GM21367 (cell line): ENCODE results near the gene SUGP1.

ENCODE experiments used
- ATAC-seq: cut with Tn5 transposase; IDR thresholded peaks from one replicate; pipeline ENCODE4 v1.9.1; 2021; ENCODE audit not compliant: unreplicated experiment

The SUGP1 gene

GRCh38 chr19:19236173-19236572, 84.1 kb downstream of the SUGP1 start:
- ATAC-seq, result no peak

- no peak for ATAC-seq
Measured at GRCh38 chr19:19234220-19234816, 86.0 kb downstream of the SUGP1 start.

GRCh38 chr19:19232261-19232721, 88.0 kb downstream of the SUGP1 start:
- no peak for ATAC-seq

- no peak for ATAC-seq
Measured at GRCh38 chr19:19230999-19231398, 89.3 kb downstream of the SUGP1 start.

- no peak for ATAC-seq
Measured at GRCh38 chr19:19229701-19230100, 90.6 kb downstream of the SUGP1 start.

GRCh38 chr19:19227217-19227616, 93.1 kb downstream of the SUGP1 start:
- ATAC-seq, result no peak

- no peak for ATAC-seq
Measured at GRCh38 chr19:19226663-19227062, 93.6 kb downstream of the SUGP1 start.

- ATAC-seq, result no peak
Measured at GRCh38 chr19:19226204-19226603, 94.1 kb downstream of the SUGP1 start.
